GM12874 (cell line): ENCODE data around the gene WNT6.

Source experiments
- TF ChIP-seq, protein P1 (sequence below): IDR thresholded peaks from 2 replicates; pipeline ENCODE4 v1.5.1; 2011; ENCODE audit warnings: low read depth, mild to moderate bottlenecking, control low read depth, low read length, moderate library complexity; ENCODE audit not compliant: insufficient read depth

WNT6 gene

DNA sequence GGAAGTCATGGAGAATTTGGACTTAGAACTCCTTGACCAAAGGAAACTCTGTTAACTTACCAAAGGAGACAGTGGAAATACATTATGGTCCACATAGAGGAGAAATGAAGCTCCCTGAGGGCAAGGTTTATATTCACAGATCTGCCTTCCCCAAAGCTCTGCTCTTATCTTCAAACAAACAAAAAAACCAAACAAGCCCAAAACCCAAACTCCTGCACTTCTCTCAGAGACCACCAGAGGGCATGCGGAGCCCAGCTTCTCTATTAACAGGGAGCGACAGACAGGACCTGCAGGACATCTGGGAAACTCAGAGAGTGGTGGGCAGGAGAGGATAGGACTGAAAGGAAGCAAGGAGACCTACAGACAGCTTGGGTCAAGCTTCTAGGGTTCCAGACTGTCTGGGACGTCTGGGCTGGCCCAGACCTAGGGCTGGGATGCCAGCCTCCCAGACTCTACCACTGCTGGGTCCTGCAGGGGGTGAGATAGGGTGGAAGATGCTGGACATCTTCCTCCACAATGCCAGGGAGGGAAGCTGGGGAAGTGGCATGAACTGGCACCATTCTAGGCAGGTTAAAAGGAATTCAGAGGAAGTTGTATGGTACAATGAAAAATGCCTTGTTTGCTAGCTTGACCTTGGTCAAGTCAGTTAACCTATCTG lies 17.1 kb downstream of the WNT6 start:
- TF ChIP-seq, protein P1, sequence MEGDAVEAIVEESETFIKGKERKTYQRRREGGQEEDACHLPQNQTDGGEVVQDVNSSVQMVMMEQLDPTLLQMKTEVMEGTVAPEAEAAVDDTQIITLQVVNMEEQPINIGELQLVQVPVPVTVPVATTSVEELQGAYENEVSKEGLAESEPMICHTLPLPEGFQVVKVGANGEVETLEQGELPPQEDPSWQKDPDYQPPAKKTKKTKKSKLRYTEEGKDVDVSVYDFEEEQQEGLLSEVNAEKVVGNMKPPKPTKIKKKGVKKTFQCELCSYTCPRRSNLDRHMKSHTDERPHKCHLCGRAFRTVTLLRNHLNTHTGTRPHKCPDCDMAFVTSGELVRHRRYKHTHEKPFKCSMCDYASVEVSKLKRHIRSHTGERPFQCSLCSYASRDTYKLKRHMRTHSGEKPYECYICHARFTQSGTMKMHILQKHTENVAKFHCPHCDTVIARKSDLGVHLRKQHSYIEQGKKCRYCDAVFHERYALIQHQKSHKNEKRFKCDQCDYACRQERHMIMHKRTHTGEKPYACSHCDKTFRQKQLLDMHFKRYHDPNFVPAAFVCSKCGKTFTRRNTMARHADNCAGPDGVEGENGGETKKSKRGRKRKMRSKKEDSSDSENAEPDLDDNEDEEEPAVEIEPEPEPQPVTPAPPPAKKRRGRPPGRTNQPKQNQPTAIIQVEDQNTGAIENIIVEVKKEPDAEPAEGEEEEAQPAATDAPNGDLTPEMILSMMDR = peak; percentile 87

DNA sequence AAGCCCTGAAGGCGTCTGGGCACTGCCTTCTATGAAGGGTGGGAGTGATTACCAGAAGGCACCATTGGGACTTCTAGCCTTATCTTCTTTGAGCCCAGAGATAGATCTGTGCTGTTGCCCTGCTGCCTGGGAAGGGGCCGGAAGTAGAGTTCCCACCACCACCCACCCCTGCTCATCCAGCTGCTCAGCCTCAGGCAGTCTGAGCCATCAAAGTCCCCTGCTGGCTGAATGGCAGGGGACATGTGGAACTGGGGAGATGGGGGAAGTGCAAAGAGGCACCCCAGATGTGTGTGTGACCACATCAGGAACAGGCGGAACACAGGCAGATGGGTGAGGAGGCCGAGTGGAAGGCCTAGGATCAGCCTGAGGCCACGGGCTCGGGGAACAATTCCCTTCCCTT lies 17.7 kb downstream of the WNT6 start:
- TF ChIP-seq, protein P1 = no peak

DNA sequence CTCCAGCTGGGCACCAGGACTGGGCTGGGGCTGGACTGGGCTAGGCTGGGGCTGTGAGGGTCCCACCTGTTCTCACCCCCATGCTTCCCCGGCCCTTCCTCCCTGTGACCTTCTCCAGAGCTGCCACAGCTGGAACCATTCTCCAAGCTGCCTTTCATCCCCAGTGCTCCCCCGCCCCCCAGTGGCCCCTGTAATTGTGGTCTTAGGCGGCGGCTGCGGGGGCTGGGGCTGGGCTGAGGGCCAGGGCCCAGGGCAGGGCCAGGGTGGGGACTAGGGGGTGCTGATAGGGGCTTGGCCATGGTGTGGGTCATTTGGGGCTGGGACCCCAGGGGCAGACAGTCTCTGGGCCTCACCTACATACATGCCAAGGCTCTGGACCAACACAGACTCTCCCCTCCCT lies 18.3 kb downstream of the WNT6 start:
- TF ChIP-seq, protein P1 = no peak

DNA sequence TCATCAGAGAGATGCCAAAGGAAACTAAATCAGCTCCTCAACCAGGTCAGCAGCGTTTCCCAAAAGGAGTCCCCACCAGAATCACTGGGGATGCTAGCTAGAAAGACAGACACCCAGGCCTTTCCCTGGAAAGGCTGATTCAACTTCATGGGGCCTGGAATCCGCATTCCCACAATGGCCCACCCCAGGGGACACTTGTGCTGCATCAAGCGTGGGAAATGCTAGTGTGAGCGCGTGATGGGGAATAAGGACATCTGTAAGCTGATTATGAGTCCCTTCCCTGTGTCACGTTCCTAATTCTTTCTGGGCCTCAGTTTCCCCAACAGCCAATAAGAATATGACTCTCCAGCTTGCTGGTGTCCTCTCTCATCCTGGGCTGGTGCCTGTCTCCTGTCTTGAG lies 18.9 kb downstream of the WNT6 start:
- TF ChIP-seq, protein P1 = no peak

DNA sequence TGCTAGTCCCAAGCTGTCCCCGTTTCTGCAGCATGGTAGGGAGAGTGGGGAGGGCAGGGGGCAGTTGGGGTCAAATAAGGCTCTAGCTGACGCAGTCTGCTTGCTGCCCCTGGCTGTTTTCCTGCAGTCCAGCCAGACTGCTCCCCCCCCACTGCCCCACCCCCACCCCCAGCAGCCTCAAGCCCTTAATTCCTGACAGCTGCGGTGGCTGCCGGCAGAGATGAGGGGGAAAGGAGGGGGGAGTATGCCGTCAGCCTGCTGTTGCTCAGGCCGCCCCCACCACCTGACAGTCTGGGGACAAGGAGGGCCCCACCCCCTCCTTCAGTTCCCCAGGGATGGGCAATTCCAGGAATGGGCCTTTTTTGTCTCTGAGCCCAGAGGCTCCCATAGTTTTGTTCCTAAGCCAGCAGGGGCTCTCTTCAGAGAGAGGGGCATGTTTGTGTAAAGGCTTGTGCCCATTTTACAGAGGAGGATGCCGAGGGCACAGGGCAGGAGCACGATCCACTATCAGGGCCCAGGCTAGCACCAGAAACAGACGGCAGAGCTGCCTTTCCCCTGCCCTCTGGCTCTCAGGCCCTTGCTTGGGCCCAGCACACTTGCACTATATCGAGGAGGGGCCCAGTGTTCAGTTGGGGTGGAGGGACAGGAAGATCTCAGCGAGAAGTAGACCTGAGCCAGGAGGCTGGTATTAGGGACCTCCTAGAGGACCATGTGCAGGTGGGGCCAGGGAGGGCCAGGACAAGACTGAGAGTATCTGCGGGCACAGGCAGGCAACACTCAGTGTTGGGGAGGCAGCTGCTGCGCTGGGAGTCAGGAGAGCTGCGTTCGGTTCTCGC lies 19.5 kb downstream of the WNT6 start:
- TF ChIP-seq, protein P1 = no peak

DNA sequence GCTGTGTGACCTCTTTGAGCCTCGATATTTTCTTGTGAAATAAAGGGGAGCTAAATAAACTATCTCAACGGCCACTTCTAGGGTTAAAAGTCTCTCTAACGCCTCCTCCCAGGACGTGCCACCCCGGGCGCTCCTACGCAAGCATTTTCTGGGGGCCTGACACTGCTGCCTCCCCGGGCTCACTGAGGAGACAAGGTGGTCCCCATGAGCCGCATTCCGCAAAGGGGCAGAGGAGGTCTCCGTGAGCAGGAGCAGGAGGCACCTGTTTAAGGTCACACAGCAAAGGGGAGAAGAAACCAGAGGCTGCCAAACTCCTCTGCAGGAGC lies 20.1 kb downstream of the WNT6 start:
- TF ChIP-seq, protein P1 = no peak

DNA sequence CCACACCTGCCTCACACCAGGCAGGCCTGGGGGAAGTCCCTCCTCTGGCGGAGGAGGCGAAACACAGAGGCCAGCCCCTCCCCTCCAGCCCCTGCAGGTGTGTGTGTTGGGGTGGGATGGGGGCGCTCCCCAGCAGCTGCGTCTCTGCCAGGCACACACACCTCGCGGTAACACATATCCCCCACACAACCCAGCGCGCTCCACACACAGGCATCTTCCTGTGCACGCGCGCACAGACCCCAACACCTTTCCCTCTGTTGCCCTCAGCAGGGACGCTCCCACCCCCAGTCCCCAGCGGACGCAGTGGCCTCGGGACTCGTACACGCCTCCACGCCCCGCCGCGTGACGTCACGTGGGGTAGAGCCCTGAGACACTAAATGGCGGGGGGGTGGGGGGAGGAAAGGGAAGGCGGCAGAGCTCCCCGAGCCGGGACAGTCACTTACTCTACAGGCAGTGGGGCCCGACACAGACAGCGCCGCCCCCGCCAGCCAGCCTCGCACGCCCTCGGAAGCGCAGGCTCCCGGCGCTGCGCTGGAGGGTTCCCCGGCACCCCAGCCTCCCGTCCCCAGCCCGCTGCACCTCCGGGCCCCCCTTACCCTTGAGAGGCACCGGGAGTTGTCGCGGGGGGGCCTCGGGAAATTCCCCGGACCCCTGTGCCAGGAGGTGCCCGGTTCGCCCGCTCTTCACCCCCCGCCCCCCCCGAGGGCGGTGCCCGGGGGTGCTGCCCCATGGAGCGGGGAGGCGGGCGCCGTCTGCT lies 20.7 kb downstream of the WNT6 start, which contains the start of gene WNT10A:
WNT10A (plus strand) TSS at position 751 of the 757 bp plus-strand sequence. CDS start 144 bp downstream, outside the sequence.
- TF ChIP-seq, protein P1 = no peak
